NCI-H2081 (cell line): ENCODE measurements around the gene EPHA10.

ENCODE experiments used
- DNase-seq, 2 experiments: peaks; one replicate each; lab custom pipeline; 2025; lab: John Stamatoyannopoulos, UW

EPHA10 gene

DNA sequence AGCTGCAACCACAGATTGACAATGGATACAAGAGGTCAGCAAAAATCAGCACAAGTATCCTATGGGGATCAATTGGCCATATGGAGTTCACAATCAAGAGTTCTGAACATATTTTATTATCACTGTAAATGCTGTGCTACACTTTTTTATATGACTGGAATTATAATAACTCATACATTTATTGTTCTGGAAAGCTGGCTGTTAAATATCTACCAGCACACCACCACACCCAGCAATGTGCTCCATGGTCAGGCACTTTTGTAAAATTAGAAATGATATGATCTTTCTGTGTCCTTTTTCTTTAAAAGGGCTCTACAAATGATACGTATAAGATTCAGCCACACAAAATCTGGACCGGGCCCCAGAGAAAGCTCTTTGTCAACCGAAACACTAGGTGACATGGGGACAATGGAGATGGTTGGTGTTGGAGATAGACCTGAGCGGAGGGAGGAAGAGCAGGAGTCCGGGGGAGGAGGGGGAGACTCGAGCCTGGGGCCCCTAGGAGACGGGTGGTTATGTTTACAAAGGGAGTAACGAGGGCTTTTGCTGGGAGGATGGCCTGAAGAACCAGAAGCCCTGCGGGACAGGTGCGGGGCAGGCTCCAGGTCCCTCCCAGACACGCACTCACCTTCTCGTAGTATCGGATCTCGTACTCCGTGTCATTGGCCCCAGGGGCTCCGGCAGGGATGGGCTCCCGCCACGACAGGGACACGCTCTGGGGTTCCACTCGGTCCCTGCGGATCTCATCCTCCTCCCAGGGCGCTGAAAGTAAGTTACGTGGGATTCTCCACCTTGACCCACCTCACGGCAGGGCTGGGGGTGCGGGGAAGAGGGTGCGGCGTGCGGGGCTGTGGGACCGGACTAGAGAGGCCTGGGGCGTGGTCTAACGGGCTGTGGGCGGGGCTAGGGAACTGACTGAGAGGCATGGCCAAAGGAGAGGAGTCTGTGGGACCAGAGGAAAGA lies 30.0 kb downstream of the EPHA10 start:
- no peak for DNase-seq

DNA sequence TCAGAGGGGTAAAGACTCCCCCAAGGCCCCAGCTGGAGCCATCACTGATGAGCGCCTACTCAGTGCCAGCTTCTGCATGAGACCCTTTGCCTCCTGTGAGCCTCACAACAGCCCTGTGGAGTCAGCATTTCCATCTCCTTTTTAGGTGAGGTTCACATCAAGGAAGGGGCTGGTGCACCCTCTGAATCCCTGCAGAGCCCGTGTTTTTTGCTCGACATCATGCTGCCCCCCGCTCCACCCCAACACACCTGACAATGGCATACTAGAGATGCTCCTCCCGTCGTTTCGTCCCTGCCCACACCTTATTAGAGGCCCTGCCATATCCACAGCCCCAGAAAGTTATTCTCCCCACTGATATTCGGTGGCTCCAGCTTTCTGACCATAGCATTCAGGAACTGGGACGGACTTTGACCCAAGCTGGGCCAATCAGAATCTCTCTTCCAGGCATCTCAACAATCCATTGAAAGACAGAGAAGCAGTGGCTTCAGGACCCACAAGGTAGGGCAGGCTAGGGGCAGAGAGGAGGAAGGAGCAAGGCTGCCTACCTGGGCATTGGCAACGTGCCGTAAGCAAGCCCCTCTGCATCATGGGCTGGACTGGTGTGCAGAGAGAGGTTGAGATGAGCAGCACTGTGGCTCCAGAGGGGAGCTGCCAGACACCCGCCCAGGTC lies 32.7 kb downstream of the EPHA10 start:
- no peak for DNase-seq

DNA sequence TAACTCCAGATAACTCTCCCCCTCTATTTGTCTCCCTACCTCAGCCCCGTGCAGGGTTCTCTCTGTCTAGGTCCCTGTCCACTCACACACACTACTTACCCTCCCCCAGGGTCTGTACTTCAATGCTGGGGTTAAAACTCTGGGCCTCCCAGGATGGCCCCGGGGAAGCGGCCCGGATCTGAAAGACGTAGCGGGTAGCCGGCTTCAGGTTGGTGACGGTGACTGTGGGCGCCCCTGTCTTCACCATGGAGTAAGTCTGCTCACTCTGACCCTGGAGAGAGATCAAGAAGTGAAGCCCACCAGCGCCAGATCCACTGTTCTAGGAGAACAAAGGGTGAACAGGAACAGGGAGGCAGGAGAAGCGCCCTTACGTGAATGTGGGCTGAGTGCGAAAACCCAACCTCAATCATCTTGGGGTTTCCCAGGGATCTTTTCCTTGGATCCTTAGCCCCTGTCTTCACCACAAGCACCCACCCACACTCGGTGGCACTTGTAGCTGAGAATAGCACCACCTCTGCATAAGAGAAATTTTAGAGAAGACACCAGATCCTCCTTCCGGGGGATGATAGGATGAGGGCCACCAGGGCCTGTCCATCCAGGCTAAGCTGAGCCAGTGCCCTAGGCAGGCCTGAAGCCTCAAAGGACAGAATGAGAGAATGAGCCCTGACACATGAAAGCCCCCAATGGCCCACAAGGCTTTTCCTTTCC lies 33.5 kb downstream of the EPHA10 start:
- no peak for DNase-seq

DNA sequence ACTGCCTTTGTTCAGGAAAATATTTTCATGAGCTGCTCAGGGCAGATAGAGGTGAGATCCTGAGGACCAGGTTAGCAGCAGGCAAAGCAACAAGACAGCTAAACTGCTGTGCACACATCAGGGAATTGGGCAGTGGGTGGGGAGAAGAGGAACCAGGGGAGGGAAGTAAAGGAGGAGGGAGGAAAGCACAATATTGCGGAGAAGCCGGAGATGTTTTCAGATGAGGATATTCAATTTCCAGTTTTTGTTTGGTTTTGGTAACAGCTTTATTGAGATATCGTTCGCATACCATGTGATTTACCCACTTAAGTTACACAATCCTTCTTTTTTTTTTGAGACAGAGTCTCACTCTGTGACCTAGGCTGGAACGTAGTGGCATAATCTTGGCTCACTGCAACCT lies 34.5 kb downstream of the EPHA10 start:
- no peak for DNase-seq

DNA sequence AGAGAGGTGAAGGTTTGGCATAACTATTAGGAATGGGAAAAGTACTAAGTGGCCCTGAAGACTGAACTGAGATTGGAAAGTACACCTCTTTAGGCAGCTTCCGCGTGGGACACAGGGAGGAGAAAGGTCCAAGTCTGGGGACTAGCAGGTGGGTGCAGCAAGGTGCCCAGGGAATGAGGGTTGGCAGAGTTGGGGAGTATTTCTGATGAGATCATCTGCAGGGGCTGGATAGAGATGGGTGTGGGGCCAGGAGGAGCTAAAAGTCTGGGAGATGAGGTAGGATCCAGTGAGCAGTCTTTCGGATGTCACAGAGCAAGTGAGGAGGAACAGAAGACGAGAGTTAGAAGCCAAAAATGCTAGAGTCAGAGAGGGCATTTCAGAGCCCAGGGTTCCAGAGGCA lies 36.5 kb downstream of the EPHA10 start:
- no peak for DNase-seq

DNA sequence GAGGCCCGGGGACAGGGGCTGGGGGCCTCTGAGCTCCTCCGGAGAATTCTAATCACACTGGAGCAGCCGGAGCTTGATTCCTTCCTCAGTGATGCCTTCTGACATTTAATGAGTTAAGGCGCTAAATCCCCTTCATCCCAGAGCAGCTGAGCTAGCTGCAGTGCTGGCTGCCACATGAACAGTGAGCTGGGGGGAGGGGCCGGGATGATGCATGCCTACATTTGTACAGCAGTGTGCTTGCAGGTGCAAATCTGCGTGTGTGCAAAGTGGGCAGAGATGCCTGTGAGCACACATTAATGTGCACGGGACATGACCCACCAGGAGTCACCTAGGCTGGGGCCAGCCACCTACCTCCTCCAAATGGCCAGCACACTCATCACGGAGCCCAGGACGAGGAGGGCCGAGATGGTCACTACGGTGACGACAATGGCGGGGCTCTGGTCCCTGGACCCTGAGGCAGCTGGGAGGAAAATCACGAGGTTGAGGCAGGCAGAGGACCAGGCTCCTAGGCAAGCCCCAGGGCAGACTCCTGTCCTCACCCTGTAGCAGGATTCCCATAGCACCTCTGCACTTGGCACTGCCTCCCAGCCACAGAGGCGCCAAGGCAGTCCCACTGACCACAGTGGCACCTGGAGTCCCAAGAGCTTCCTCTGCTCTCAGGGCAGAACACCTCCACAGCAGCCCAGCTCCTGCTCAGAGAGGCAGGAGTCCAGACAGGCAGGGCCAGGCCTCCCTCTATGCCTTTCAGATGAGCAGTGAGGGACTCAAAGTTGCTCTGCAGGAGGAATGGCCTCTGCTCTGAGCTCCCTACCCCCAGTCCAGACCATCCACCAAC lies 38.0 kb downstream of the EPHA10 start:
- DNase-seq = no peak

DNA sequence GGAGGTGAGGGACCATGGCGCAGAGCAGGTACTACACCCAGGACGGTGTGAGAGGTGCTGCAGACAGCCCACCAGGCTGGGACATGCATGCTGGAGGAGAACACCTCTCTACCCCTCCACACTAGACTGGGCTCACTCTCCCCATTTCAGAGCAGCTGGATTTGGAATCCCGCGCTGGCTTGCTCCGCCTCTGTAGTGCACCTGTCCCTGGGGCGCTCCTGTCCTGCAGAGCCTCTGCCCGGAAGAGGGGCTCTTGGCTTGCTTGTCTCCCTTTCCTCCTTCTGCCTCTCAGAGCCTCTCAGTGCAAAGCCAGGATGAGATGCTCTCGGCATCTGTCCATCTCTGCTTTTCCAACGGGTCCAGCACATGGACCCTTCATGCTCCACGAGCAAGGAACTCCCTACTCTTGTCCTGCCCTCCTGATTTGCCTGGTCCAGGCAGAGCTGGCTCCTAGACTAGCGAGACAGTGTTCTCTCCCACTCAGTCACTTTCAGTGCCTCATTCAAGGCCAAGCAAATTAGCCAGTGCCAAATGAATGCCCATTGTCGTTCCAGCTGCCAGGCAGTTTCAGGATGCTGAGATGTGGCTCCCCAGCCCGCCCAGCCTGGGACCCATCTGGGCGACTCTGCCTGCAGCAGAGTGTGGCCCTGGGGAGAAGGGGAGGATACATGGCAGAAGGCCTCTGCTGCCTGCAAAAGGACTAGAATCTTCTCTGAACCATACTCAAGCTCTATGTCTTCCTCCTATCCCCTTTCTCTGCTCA lies 38.9 kb downstream of the EPHA10 start:
- no peak for DNase-seq

DNA sequence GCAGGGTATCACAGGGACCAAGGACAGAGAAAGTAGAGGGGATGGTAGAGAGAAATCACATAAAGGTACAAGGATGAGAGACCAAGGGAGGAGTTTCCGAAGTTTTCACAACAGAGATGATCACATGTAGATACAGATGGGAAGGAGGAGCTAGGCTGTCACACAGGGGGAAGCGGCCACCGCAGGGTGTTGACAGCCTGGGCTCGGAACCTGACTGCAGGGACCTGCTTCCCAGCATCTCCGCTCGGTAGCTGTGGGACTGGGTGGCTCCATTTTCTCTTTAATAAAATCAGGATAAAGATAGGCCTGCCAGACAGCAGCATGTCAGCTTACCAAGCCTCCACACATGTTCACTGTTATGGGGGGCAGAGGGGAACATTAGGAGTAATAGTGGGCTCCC lies 40.3 kb downstream of the EPHA10 start:
- no peak for DNase-seq

DNA sequence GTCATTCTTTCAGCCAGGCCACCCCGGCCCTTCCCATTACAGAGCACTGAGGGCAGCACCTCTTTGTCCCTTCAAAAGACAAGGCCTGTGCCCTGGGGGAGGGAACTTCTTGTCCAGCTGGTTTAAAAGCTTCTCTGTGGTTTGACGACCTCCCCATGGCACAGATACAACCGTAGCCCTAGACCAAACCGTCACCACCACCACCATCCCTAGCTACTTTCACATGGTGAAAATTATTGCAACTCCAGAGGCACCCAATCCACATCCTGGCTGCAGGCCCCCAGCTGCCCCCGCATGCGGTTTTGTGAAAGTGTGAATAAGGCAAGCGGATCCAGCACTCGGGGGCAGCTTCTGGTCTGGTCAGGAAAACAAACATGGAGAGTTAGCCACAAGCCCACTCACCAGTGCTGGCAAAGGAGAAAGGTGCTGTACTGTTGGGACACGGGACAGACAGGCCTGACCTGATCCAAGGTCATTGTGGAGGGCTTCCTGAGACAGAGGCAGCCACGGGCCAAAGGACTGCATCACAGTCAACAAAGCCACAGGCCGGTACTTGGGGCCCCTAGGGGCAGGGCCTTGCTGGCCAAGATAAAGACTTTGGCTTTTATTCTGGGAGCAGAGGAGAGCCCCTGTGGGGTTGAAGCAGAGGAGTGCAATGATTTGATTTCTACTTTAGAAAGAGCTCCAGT lies 41.4 kb downstream of the EPHA10 start:
- DNase-seq = no peak

DNA sequence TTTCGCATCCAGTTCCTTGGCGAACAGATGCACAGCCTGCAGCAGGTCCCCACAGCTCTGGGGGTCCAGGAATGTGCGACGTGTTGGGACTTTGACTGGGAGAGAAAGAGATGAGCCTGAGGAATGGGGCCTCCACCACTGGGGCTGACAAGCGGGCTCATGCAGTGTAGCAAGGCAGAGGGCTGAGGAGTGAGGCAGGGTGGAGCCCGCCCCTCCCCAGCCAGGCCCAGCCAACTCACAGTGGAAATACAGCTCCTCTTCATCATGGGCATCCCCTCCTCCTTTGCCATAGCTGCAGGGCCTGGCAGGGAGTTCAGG lies 41.9 kb downstream of the EPHA10 start:
- no peak for DNase-seq

DNA sequence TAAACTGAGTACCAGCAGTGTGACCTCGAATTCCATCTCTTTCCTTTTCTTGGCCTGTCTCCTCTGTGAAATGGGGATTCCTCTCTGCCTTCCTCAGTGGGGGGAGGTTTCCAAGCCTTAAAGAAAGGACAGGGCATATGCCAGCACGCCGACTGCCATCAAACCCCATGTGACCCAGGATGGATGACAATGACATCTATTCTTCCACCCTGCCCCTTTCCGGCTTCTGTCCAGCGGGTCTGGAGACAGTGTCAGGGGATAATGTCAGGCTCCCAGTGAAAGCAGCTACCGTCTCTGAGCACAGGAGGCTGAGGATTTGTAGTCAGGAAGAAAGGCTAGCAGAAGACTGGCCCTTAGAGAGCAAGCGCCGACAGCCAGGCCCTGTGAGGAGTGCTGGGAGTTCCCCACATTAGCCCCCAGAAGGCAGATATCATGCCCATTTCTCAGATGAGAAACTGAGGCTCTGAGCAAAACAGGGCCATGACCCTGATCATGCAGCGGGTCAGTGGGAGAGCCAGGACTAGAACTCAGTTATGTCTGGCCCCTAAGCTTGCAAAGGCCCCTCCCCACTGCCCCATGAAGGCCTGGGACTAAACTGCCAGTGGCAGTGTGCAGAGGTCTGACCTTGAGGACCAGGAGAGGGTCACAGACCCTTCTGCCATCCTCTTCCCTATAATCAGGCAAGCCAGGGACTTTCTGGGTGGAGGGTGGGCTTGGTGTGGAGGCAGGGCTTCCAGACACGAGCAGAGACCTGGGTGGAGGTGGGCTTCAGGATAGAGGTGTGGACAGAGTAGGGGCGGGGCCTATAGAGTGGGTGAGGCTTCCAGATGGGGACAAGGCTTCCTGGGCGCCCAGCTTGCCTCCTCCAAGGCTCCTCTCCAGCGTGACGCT lies 42.5 kb downstream of the EPHA10 start:
- DNase-seq = no peak

DNA sequence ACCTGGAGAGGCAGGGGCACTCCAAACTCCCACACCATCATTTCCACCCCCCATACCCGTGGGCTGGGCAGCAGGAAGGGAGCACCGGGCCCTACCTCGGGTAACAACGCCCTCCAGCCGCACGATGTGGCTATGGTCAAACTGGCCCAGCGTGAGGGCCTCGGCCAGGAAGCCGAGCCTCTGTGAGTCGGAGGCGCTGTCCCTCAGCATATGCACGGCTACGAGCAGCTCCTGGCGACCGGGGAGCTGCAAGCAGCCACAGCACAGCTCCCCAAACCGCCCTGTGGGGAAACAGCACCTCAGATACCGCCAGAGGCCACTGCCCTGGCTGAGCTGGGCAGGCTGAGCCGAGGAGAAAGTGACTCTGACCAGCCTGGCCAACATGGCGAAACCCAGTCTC lies 43.4 kb downstream of the EPHA10 start:
- DNase-seq = no peak

DNA sequence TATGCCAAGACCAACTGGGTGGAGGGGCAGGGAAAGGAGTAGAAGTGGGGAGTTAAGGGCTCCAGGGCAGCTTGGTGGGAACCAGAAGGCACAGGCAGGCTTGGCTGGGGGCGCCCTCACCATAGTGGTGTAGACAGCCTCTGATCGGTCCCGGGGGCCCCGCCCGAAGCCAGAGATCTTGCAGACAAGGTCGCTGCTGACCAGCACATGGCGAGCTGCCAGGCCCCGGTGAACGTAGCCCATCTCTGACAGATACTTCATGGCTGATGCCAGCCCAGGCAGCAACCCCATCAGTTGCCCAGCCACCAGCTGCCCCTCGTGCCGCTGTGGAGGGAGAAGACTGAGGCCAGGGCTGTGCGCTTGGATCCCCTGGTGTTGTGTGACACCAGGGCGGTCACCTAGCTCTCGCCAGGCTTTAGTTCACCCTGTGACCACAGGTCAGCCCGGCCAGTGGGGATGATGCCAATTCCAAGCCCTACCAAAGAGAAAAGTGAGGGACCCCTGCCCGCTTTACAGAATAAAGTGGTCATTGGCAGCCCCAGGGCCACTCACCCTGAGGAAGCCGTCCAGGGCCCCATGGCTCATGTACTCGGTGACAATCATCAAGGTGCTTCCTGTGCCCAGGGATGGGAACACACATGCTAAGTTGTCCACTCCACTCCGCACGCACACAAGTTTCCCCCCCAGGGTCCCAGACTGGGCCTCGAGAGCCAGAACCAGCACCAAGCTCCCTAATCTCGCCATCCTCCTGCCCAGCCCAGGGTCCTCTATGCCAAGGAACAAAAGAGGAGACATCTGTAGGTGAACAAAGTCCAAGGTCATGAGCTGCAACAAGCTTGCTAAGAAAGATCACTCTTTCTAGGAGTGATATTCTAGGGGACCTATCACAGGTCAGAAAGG lies 44.4 kb downstream of the EPHA10 start:
- no peak for DNase-seq

DNA sequence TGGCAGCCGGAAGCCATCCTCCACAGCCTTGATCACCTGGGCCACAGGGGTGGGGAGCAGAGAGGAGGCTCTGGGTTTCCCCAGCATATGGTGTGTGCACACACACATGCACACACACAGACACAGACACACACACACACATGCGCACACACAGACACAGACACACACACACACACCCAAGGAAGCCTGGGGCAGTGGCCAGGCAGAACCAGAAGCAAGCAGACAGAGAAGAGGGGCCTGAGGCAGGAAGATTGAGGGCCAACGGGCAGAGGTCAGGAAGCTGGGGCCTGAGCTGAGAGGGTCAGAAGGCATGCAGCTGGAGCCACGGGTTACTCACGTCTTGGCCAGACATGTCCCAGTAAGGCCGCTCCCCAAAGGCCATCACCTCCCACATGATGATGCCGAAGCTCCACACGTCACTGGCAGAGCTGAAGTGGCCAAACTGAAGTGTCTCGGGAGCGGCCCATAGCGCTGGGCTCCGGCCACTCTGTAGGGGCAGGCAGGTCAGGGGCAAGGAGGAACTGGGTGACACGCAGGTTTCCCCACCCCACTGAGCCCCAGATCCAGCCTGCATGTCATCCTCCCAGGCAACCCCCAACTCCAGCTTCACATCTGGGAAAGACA lies 45.2 kb downstream of the EPHA10 start:
- DNase-seq = no peak

DNA sequence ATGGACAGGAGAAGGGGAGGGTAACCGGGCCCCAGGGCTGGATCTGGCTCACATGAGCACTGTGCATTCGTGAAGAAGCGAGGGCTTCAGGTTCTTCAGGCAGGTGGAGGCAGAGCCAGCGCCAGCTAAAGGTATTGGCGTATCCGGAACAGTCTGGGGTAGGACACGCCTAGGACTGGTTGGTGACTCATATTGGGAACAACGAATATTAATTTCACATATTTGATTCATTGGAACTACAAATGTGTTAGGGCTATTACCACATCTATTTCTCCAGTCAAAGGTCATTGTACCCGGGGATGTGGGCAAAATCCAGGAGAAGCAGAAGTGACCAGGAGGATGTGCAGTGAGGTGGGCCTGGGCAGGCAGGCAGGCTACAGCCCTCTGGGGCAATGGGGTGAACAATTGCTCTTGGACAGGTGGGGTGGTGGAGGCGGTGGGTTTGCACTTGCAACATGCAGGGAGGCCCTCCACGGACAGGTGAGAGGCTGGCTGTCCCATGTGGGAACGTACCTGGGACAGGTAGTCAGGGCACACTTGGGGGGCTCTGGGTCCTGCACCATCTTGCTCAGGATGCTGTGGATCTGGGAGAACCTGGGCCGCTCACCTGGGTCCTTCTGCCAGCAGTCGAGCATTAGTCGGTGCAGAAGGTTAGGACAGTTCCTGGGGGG lies 45.9 kb downstream of the EPHA10 start:
- DNase-seq = no peak

DNA sequence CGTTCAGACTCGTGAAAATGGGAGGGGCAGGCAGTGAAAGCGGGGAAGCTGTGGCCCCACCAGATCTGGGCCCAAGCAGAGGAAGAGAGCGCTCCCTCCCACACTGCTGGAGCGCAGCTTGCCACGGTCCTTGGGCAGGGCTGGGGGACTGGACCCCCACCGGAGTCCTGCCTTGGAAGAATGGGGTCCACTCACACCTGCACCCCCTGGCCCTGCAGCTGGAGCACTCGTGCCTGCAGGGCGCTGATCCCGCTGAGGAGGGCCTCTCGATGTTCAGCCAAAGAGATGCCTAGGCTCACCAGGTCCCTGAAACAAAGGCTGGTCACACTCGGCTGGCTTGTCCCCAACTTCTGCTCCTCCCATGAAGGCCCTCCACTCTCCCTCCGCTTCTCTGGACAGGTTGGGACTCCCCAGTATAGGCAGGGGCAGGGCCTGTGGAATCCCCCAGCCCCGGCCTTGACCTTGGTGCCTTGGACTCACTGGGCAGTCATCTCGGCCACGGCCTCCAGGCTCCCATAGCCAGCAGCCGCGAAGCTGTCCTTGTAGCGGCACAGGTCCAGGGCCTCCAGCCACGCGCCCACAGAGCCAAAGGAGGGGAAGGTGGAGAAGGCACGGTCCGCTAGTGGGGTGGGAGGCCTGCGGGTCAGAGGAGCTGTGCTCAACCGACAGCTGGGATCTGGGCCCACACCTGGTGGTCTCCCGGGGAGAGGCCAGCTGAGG lies 46.6 kb downstream of the EPHA10 start:
- no peak for DNase-seq

DNA sequence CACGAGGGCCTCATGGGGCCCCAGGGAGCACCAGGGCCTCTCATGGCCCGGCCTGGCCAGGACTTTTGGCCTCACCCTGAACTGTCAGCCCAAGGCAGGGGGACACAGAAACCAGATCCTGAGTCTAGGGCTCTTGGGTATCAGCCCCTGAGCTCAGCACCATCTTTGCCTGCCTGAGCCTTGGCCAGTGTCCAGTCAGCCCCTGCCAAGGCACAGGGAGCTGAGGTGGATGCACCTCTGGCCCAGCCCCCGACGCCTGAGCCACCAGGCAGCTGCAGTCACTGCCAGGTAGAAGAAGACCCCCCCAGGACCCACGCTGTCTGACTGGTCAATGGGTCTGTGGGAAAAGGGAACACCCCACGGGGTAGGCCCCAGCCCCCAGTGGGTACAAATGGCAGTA lies 47.3 kb downstream of the EPHA10 start:
- no peak for DNase-seq
